ENCODE measurements around the gene ADARB2.
"Not testable (repeated sequence)": the region's sequence is repeated elsewhere in the genome, so short reads cannot be mapped to it uniquely, and the experiment has no call there.

ADARB2 gene

DNA sequence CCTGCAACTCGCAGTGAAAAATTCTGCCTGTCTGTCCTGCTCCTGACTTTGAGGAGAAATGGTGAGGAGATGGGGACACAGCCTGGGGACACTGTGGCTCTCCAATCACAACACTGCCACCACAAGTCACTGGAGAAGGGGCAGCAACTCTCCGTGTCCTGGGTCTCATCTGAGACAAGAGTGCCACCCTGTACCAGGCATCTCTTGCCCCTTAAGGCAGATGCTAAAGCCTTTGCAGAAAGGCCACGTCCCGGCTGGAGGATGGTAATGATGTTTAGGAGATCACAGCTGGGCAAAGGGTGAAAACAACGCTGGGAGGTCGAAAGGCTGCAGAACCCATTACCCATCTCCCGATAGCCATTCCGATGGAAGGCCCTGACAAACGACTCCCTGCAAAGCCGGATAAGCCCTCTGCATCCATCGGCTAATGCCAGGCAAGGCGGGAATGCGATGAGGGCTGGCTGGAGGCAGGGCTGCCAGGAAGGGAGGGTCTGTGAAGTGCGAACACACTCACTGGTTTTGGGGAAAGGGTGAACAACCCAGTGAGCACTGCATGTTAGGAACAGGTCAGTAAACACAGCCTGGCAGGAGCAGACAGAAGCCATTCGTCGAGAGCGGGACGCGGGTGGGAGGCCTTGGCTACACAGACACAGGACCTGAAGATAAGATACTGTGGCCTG is 190.8 kb downstream of the ADARB2 start:
- no peak for DNase-seq (ENCODE audit: low spot score)

DNA sequence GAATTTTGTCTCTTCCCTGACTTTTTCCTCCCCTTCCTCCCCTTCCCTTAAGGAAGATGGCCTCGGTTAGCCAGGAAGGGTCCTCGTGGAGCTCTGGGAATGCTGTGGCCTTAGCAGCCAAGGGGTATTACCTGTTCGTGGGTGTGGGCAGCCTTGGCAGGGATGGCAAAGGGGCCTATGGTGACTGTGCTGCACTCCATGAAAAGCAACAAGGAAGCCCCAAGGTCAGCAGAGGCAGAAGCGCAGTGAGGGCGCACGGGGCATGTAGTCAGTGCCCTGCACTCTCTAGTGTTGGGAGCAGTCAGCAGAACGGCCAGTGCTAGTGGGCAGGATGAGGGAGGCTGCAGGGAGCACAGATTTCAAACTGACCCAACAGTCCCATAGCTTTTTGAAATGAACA is 191.8 kb downstream of the ADARB2 start:
- DNase-seq (ENCODE audit: low spot score), result no peak

DNA sequence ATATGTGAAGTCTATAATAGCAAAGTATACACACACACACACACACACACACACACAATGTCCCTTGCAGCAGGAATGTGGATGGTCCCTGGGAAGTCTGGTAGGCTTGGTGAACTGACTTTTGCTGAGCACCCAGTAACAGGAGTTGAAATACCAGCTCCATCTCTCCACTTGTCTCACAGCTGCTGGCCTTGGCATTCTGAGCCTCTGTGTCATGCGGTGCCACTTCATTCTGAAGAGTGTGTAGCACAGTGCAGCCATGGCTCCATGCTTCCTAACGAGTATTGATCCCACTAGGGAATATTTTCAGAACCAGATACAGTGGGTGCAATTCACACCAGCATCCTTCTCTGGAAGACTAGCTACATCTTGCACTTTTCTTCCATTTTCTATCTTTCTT is 192.4 kb downstream of the ADARB2 start:
- DNase-seq (ENCODE audit: low spot score), result no peak

DNA sequence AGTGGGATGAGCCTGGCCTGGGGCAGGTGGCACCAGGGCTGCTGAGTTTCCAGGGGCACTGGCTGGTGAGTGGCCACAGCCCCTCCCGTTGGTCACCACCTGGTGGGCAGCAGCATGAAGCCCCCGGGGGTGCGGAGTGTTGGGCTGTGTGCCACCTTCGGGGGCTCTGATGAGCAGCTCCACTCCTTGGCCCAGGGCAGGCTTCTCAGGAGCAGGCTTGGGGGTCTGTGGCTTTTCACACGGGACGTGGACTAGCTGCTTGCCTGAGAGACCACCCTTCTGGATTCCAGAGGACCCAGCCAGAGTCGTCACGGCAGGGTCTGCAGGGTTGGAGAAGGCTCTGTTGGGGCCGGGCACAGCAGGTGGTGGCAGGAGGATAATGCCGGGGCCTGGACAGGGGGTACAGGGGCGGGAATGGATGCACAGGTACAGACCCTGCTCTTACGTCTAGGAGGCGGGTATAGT is 193.1 kb downstream of the ADARB2 start:
- DNase-seq (ENCODE audit: low spot score), result no peak

GRCh38 chr10:1543596-1543995 is 193.7 kb downstream of the ADARB2 start:
- no peak for DNase-seq (ENCODE audit: low spot score)

- no peak for DNase-seq (ENCODE audit: low spot score)
Measured at GRCh38 chr10:1542941-1543340, 194.4 kb downstream of the ADARB2 start.

GRCh38 chr10:1540144-1540543 is 197.2 kb downstream of the ADARB2 start:
- DNase-seq (ENCODE audit: low spot score), result no peak

DNA sequence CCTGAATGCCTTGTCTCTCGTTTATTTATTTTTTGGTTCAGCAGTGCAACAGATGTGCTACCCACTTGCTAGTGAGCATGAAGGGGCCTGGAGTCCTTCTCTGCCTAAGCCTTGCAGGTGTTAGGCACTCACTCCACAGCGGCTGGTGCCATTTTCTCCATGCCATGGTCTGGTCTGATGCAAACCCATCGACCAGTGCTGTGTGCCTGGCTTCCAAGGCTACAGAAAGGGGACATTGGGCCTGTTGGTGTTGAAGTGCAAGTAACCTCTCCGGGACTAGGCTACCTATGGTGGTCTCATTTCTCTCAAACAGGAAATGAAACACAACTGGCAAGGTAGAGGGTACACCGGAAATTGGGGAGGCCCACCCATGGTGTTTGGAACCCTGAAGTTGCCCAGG is 198.1 kb downstream of the ADARB2 start:
- no peak for DNase-seq (ENCODE audit: low spot score)

DNA sequence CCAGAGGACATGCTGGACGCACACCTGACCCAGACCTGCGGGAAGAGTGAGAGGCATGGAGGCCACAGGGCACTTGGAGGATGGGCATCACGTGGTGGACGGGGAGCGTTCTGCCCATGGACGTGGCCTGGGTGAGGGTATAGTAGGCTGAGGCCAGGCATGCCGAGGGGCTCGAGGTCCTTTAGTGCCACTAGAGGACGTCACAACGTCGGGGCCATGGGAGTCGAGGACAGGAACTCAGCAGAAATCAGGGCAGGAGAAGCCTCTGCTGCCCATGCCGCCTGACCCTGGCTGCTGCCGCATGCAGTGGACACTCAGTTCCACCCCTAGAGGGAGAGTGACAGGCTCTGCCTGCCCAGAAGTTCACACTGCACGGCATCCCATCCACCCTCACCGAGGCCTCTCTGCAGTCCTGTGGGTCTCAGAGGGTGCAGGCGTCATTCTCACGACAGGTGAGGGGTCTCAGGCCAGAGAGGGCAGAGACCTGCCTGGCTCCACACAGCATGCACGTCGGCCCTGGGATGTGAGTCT is 198.7 kb downstream of the ADARB2 start:
- DNase-seq (ENCODE audit: low spot score), result no peak

DNA sequence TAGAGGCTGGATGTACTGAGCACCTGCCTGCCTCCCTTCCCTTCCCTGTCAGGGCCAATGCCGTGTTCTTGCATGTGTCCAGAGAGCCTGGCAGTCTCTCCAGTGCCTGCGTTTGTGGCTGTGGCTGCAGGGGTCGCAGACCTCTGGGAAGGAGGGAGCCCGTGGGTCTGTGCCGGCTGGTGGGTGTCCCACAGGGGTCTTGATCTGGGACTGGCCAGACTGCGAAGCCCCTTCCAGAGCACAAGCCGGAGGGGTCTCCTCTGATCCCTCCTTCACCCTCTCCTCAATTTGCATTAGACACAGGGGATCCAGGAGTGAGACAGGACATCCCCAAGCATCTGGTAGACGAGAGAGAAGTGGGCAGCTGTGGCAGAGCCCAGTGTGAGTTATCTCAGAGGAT is 199.2 kb downstream of the ADARB2 start:
- DNase-seq (ENCODE audit: low spot score), result no peak

GRCh38 chr10:1537449-1537848 is 199.9 kb downstream of the ADARB2 start:
- not testable (repeated sequence) for DNase-seq (ENCODE audit: low spot score)

GRCh38 chr10:1536341-1536740 is 201.0 kb downstream of the ADARB2 start:
- DNase-seq (ENCODE audit: low spot score), result no peak

- DNase-seq (ENCODE audit: low spot score), result no peak
Measured at GRCh38 chr10:1535301-1535965, 201.9 kb downstream of the ADARB2 start.

DNA sequence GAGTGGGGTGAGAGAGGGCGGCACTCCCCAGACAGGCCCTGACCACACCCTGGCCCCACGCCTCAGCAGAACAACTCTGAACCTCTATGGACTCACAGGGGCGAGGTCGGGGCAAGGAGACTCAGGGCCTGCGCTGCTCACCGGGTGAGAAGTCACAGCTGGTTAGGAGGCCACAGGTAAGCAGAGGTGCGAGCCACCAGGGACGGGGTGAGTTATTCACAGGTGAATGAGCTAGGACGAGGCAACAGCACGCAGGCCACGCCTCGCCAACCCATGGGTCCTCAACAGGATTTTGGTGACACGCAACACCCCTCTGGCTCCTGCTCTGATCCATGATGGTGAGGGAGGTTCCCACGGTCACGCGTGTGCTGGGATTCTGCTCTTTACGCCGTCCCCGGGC is 202.5 kb downstream of the ADARB2 start:
- DNase-seq (ENCODE audit: low spot score), result no peak

GRCh38 chr10:1532636-1533035 is 204.7 kb downstream of the ADARB2 start:
- DNase-seq (ENCODE audit: low spot score), result no peak

DNA sequence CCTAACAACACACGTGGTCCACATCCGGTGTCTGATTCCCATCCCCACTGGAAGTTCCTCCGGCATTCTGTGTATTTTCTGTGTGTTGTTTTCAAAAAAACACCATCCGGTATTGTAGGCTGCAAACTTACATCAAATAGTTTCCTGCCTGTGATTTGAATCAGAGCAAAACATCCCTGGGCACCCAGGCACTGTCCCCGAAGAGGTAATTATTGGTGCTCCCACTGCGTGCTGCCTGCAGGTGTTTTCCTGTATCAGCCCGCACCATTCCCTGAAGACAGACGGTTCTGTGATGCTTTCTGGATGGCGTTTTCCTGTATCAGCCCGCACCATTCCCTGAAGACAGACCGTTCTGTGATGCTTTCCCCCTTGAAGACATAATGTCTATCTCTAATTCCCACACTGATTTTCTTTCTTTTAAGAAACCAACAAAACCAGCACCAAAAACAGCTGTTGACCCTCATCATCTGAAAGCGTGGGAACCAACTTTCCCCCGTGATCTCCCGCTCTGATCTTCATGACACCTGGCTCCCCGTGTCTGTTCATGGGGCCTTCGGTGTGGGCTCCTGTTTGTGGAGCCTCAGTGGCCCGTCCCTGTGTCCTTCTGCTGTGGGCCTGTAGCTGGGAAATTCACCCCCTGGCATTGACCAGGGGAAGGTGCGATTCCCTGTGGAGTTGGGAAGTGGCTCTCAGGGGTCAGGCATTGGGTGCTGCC is 205.3 kb downstream of the ADARB2 start:
- DNase-seq (ENCODE audit: low spot score), result no peak

DNA sequence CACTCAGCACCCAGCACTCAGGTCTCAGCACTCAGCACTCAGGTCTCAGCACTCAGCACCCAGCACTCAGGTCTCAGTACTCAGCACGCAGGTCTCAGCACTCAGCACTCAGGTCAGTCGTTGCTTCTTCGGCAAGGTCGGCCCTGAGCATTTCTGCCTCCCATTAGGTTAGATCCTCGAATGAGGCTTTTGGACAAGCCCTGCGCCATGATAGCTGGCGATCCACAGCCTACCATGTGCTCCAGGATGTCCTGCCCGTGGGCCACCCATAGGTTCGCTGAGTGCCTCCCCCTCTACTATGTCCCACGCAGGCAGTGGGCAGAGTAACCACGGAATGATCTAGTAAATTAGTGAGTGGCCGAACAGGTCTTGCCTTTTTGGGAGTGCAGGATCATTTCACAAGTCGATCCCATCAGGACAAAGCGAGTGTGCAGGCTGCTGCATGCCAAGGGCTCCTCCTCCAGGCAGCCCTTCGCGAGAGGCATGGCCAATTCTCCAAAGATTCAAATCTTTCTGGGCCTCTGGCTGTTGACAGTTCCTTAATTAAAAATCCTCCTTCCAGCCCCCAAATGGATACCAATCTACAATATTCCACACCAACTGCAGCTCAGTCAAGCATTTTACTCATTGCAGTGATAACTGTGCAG is 206.3 kb downstream of the ADARB2 start:
- no peak for DNase-seq (ENCODE audit: low spot score)

DNA sequence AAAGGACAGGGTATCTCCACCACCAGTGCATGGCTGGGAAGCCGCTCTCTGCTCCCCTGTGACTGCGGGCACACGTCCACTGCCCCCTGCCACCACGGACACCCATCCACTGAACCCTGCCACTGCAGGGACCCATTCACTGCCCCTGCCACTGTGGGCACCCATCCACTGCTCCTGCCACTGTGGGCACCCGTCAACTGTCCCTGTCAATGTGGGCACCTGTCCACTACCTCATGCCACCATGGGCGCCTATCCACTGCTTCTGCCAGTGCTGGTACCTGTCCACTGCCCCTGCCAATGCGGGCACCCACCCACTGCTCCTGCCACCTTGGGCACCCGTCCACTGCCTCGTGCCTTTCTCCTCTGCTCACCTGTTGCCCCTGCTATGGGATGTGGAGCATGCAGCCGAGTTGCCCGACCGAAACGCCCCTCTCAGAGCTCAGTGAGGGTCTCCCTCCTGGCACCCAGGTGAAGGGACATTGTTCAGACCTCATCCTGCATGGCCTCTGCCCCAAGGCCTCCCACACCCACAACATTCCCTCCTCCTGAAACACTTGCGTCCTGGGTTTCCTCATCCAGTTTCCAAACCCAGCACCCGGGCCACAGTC is 207.4 kb downstream of the ADARB2 start:
- DNase-seq (ENCODE audit: low spot score), result no peak

- DNase-seq (ENCODE audit: low spot score), result no peak
Measured at GRCh38 chr10:1527951-1528350, 209.4 kb downstream of the ADARB2 start.

DNA sequence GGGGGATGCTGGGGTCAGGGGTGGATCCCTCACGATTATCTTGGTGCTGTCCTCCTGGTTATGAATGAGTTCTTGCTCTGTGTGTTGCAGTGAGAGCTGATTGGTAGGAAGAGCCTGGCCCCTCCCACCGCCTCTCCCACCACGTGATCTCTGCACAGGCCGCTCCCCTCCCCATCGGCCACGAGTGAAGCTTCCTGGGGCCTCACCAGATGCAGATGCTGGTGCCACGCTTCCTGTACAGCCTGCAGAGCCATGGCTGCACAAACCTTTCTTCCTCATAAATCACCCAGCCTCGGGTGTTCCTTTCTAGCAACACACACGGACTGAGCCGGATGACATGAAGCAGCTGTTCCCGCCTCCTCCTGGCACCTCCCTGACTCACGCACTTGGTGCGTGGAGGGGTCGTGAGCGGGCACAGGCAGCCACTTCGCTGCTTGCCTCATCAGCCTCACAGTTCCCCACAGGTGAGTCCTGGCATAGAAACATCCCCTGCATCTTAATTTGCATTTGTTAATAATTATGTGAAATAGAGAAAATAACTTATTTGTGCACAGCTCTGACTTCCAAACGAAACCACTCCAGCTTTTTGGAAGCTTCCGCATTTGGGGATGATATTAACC is 210.8 kb downstream of the ADARB2 start:
- DNase-seq (ENCODE audit: low spot score), result no peak

- no peak for DNase-seq (ENCODE audit: low spot score)
Measured at GRCh38 chr10:1525354-1526162, 211.8 kb downstream of the ADARB2 start.

Measured in cerebellar cortex (tissue), 1 donor.